T-cell (primary cell): Measurements from ENCODE around the gene CASZ1. TPM values are rescaled to one million over a fixed set of nuclear protein-coding genes. Genes with fewer than 3 reads are reported as not detected.

Source experiments
- ATAC-seq, 4 experiments: fragments of 200-7000 bp in 3 of 4; fragments of 150-1000 bp in 1 of 4; cut with Tn5 transposase; replicated peaks in 1 of 4; 1 replicate in 3 of 4; 2 replicates in 1 of 4; pipeline ENCODE4 v1.10.0; 2021; ENCODE audit warnings: moderate library complexity in 3 of 4, mild to moderate bottlenecking in 2 of 4, moderate number of reproducible peaks in 1 of 4
- CTCF ChIA-PET, 2 donors: fragments of 300-600 bp; sonication (Branson Sonifier 250); formaldehyde crosslinking; loops; one replicate each; lab custom pipeline; 2022; ENCODE audit warnings: antibody characterized with exemption in 2 of 2; lab: Charles Lee
- POLR2A ChIA-PET, 2 donors: fragments of 300-600 bp; sonication (Branson Sonifier 250); formaldehyde crosslinking; loops; one replicate each; lab custom pipeline; 2022; ENCODE audit warnings: antibody characterized with exemption in 2 of 2; lab: Charles Lee
- DNase-seq, 35 experiments: peaks; one replicate each; pipeline versions ENCODE4 v3.0.0 to v3.0.0-alpha.2; 2013 to 2023
- H3K27ac ChIP-seq: one replicate; pipeline ENCODE4 v1.5.1; 2013; ENCODE audit warnings: low read length
- H3K27me3 ChIP-seq, 2 experiments: replicated peaks in 1 of 2; 1 replicate in 1 of 2; 2 replicates in 1 of 2; pipeline versions ENCODE4 v1.6.1 to v1.7.0; 2013; ENCODE audit warnings: low read length in 1 of 2, mixed read lengths in 1 of 2; ENCODE audit not compliant: control insufficient read depth in 2 of 2, insufficient read depth in 2 of 2; ENCODE audit errors: extremely low read depth in 1 of 2
- H3K36me3 ChIP-seq, 2 donors: 1 replicate in 1 of 2; 2 replicates in 1 of 2; pipeline versions ENCODE4 v1.6.1 to v1.7.0; 2013; ENCODE audit warnings: low read length in 1 of 2; ENCODE audit not compliant: control insufficient read depth in 2 of 2, insufficient read depth in 1 of 2; ENCODE audit errors: extremely low read depth in 1 of 2
- H3K4me1 ChIP-seq, 2 experiments: 1 replicate in 1 of 2; 2 replicates in 1 of 2; pipeline versions ENCODE4 v1.6.1 to v1.7.0; 2013; ENCODE audit warnings: low read length in 2 of 2, mixed read lengths in 1 of 2; ENCODE audit not compliant: insufficient read depth in 2 of 2, control insufficient read depth in 1 of 2; ENCODE audit errors: extremely low read depth in 1 of 2
- H3K4me3 ChIP-seq, 2 donors: 1 replicate in 1 of 2; 2 replicates in 1 of 2; pipeline versions ENCODE4 v1.5.1 to v1.7.0; 2013; ENCODE audit warnings: mild to moderate bottlenecking in 2 of 2, low read length in 1 of 2, moderate library complexity in 1 of 2; ENCODE audit not compliant: control insufficient read depth in 1 of 2; ENCODE audit errors: extremely low read depth in 1 of 2
- H3K9me3 ChIP-seq: 2 replicates; pipeline ENCODE4 v1.7.0; 2013
- H3K27ac Mint-ChIP-seq, 2 donors: one replicate each; pipeline ENCODE4 v1.8.0; 2020 to 2021; ENCODE audit warnings: mild to moderate bottlenecking in 2 of 2, mixed read lengths in 2 of 2
- H3K27me3 Mint-ChIP-seq, 2 donors: one replicate each; pipeline ENCODE4 v1.8.0; 2021 to 2022; ENCODE audit warnings: mixed read lengths in 2 of 2
- H3K36me3 Mint-ChIP-seq: one replicate; pipeline ENCODE4 v1.8.0; 2021; ENCODE audit warnings: mixed read lengths
- H3K4me1 Mint-ChIP-seq, 3 donors: one replicate each; pipeline ENCODE4 v1.8.0; 2020 to 2022; ENCODE audit warnings: mixed read lengths in 3 of 3, mild to moderate bottlenecking in 1 of 3
- H3K4me3 Mint-ChIP-seq, 3 donors: one replicate each; pipeline ENCODE4 v1.8.0; 2020 to 2022; ENCODE audit warnings: mild to moderate bottlenecking in 3 of 3, mixed read lengths in 3 of 3, moderate library complexity in 3 of 3
- H3K9me3 Mint-ChIP-seq, 3 donors: one replicate each; pipeline ENCODE4 v1.8.0; 2020 to 2022; ENCODE audit warnings: mixed read lengths in 3 of 3
- WGBS: methylation state at CpG from one replicate; pipeline ENCODE4 v1.1.5; 2013; ENCODE audit warnings: missing lambda C conversion rate; ENCODE audit not compliant: insufficient coverage; 5-methylcytosine and 5-hydroxymethylcytosine counted together
- total RNA-seq, 35 experiments: library from RNA in 6 of 35; stranded (reverse) in 6 of 35; fragments of 120-200 nt in 1 of 35; gene quantifications; one replicate each; pipeline versions ENCODE4 v1.2.1 to v1.2.4 and lab custom pipeline; 2013 to 2026

Gene CASZ1
- total RNA-seq, 5 donors from 2014 or later (not counting 1 experiment from before 2014, with no cell fraction given): 12.9 to 23.0 (median 14.3) TPM

GRCh38 chr1:10651793-10652192, 144.7 kb downstream of the CASZ1 start:
- Histone ChIP-seq H3K27ac (no peak overlapping the region), H3K36me3 (peaks cover 0 to 3% of the 10 kb centered on the region in 2 donors), H3K27me3 (no peaks in the 10 kb centered on the region), H3K4me1 (no peaks in the 10 kb centered on the region), H3K9me3 (no peaks in the 10 kb centered on the region), H3K4me3 (no peak overlapping the region)
- ChIA-PET CTCF (no interaction called here), POLR2A (no interaction called here)
- Mint-ChIP-seq H3K4me3 (no peak overlapping the region), H3K27ac (no peak overlapping the region), H3K36me3 (peaks cover 10% of the 10 kb centered on the region), H3K4me1 (no peaks in the 10 kb centered on the region), H3K27me3 (no peaks in the 10 kb centered on the region), H3K9me3 (no peaks in the 10 kb centered on the region)
- no peak for DNase-seq
- ATAC-seq: no peak
- WGBS: 76% methylated on average over 9 of the region's 11 CpGs

- DNase-seq: no peak
- ChIA-PET POLR2A (no interaction called here), CTCF (no interaction called here)
- Histone ChIP-seq H3K36me3 (peaks cover 0 to 3% of the 10 kb centered on the region in 2 donors), H3K27me3 (no peaks in the 10 kb centered on the region), H3K27ac (no peak overlapping the region), H3K4me1 (no peaks in the 10 kb centered on the region), H3K9me3 (no peaks in the 10 kb centered on the region), H3K4me3 (no peak overlapping the region)
- WGBS: 91% methylated on average over 12 of the region's 19 CpGs
- Mint-ChIP-seq H3K36me3 (peaks cover 10% of the 10 kb centered on the region), H3K27me3 (no peaks in the 10 kb centered on the region), H3K9me3 (no peaks in the 10 kb centered on the region), H3K4me3 (no peak overlapping the region), H3K27ac (no peak overlapping the region), H3K4me1 (no peaks in the 10 kb centered on the region)
- no peak for ATAC-seq
These were observed 145.1 kb downstream of the CASZ1 start for GRCh38 chr1:10651389-10651766.

GRCh38 chr1:10650556-10651388, 145.7 kb downstream of the CASZ1 start:
- no peaks in the 10 kb centered on the region for H3K4me1 Mint-ChIP-seq
- Histone ChIP-seq H3K36me3 (peaks cover 0 to 3% of the 10 kb centered on the region in 2 donors), H3K27me3 (no peaks in the 10 kb centered on the region), H3K9me3 (no peaks in the 10 kb centered on the region), H3K27ac (no peak overlapping the region), H3K4me1 (no peaks in the 10 kb centered on the region), H3K4me3 (no peak overlapping the region)
- ATAC-seq: no peak
- no peak overlapping the region for H3K4me3 Mint-ChIP-seq
- POLR2A ChIA-PET: no interaction called here
- WGBS: 89% methylated on average over 22 of the region's 40 CpGs
- peaks cover 10% of the 10 kb centered on the region for H3K36me3 Mint-ChIP-seq
- no peaks in the 10 kb centered on the region for H3K27me3 Mint-ChIP-seq
- CTCF ChIA-PET: interaction anchor here in 1 of 2 donors (0.6 kb wide), 1 partner anchor 1205 kb away, joined by 5 read pairs; no protein-coding TSS in a partner anchor
- H3K27ac Mint-ChIP-seq: no peak overlapping the region
- H3K9me3 Mint-ChIP-seq: no peaks in the 10 kb centered on the region
- DNase-seq: no peak

- DNase-seq: no peak
- peaks cover 14% of the 10 kb centered on the region for H3K36me3 Mint-ChIP-seq
These were observed 146.8 kb downstream of the CASZ1 start for GRCh38 chr1:10649517-10650201.

GRCh38 chr1:10648689-10649516, 147.5 kb downstream of the CASZ1 start:
- Mint-ChIP-seq H3K36me3 (peaks cover 10% of the 10 kb centered on the region), H3K27ac (no peak overlapping the region), H3K4me3 (no peak overlapping the region), H3K9me3 (no peaks in the 10 kb centered on the region), H3K4me1 (no peaks in the 10 kb centered on the region), H3K27me3 (no peaks in the 10 kb centered on the region)
- Histone ChIP-seq H3K27me3 (no peaks in the 10 kb centered on the region), H3K4me1 (no peaks in the 10 kb centered on the region), H3K9me3 (no peaks in the 10 kb centered on the region), H3K4me3 (no peak overlapping the region), H3K27ac (no peak overlapping the region), H3K36me3 (peaks cover 0 to 5% of the 10 kb centered on the region in 2 donors)
- CTCF ChIA-PET: no interaction called here
- POLR2A ChIA-PET: interaction anchor here in 1 of 2 donors (0.6 kb wide), 1 partner anchor 17 kb away, joined by 3 read pairs; no protein-coding TSS in a partner anchor
- WGBS: 90% methylated on average over 26 of the region's 32 CpGs
- DNase-seq (no peak), ATAC-seq (no peak)

More at GRCh38 chr1:10649517-10650201, 146.8 kb downstream of the CASZ1 start:
- Mint-ChIP-seq H3K9me3 (no peaks in the 10 kb centered on the region), H3K4me3 (no peak overlapping the region), H3K27me3 (no peaks in the 10 kb centered on the region), H3K27ac (no peak overlapping the region), H3K4me1 (no peaks in the 10 kb centered on the region)
- no peaks in the 10 kb centered on the region for H3K9me3 ChIP-seq
- no peaks in the 10 kb centered on the region for H3K27me3 ChIP-seq
- 91% methylated on average over 8 of the region's 30 CpGs for WGBS
- no peak for ATAC-seq
- peaks cover 0 to 5% of the 10 kb centered on the region in 2 donors for H3K36me3 ChIP-seq
- no peak overlapping the region for H3K4me3 ChIP-seq
- CTCF ChIA-PET: no interaction called here
- no peaks in the 10 kb centered on the region for H3K4me1 ChIP-seq
- POLR2A ChIA-PET: interaction anchor here in 1 of 2 donors (0.6 kb wide), 1 partner anchor 17 kb away, joined by 3 read pairs; no protein-coding TSS in a partner anchor
- H3K27ac ChIP-seq: no peak overlapping the region
